Stimulated activated CD8-positive, alpha-beta memory T cell treated with anti-CD3 and anti-CD28 coated beads, Interleukin-7, amount 100 ng/mL, for 24 hours (primary cell): ENCODE measurements around the gene PDXK.

Source experiments
- DNase-seq: peaks from one replicate; pipeline ENCODE4 v3.0.0-alpha.2; 2020; ENCODE audit warnings: low read depth

PDXK gene

GRCh38 chr21:43744725-43745124, 25.8 kb downstream of the PDXK start:
- no peak for DNase-seq

- no peak for DNase-seq
Observed at GRCh38 chr21:43745772-43746517, 27.0 kb downstream of the PDXK start.

GRCh38 chr21:43748622-43749021, 29.7 kb downstream of the PDXK start:
- no peak for DNase-seq

GRCh38 chr21:43749651-43750262, 30.8 kb downstream of the PDXK start:
- DNase-seq: no peak

- no peak for DNase-seq
Observed at GRCh38 chr21:43750339-43751033, 31.6 kb downstream of the PDXK start.

- DNase-seq: no peak
Observed at GRCh38 chr21:43751955-43752591, 33.1 kb downstream of the PDXK start.

- DNase-seq: no peak
Observed at GRCh38 chr21:43752758-43753438, 34.0 kb downstream of the PDXK start.

GRCh38 chr21:43753439-43753799, 34.5 kb downstream of the PDXK start:
- no peak for DNase-seq

GRCh38 chr21:43754948-43755781, 36.2 kb downstream of the PDXK start:
- DNase-seq: no peak

- DNase-seq: no peak
Observed at GRCh38 chr21:43755820-43756594, 37.1 kb downstream of the PDXK start.

- no peak for DNase-seq
Observed at GRCh38 chr21:43757601-43758000, 38.7 kb downstream of the PDXK start.

GRCh38 chr21:43758111-43758641, 39.2 kb downstream of the PDXK start:
- DNase-seq: no peak

GRCh38 chr21:43758811-43759210, 39.9 kb downstream of the PDXK start:
- DNase-seq: no peak

GRCh38 chr21:43759651-43760050, 40.7 kb downstream of the PDXK start:
- no peak for DNase-seq

GRCh38 chr21:43760391-43760958, 41.5 kb downstream of the PDXK start:
- DNase-seq: no peak

GRCh38 chr21:43761886-43762285, 43.0 kb downstream of the PDXK start:
- DNase-seq: no peak

GRCh38 chr21:43762303-43763128, 43.6 kb downstream of the PDXK start:
- no peak for DNase-seq

GRCh38 chr21:43763901-43764523, 45.1 kb downstream of the PDXK start:
- DNase-seq: no peak
